GM21447 (cell line): ENCODE measurements around the gene ELAC1.

ENCODE experiments used
- ATAC-seq: cut with Tn5 transposase; IDR thresholded peaks from one replicate; pipeline ENCODE4 v1.9.1; 2021; ENCODE audit not compliant: unreplicated experiment

The ELAC1 gene

DNA sequence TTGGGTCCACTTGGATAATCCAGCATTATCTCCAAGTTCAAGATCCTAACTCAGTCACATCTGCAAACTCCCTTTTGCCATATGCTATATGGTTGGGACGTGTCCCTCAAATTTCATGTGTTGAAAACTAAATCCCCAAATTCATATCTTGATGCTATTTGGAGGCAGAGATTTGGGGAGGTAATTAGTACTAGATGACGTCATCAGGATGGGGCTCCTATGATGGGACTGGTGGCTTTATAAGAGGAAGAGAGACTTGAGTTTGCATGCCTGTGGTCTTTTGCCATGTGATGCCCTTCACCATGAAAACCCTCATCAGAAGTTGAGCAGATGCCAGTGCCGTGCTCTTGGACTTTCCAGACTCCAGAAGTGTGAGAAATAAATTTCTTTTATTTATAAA lies 45.4 kb downstream of the ELAC1 start:
- no peak for ATAC-seq

DNA sequence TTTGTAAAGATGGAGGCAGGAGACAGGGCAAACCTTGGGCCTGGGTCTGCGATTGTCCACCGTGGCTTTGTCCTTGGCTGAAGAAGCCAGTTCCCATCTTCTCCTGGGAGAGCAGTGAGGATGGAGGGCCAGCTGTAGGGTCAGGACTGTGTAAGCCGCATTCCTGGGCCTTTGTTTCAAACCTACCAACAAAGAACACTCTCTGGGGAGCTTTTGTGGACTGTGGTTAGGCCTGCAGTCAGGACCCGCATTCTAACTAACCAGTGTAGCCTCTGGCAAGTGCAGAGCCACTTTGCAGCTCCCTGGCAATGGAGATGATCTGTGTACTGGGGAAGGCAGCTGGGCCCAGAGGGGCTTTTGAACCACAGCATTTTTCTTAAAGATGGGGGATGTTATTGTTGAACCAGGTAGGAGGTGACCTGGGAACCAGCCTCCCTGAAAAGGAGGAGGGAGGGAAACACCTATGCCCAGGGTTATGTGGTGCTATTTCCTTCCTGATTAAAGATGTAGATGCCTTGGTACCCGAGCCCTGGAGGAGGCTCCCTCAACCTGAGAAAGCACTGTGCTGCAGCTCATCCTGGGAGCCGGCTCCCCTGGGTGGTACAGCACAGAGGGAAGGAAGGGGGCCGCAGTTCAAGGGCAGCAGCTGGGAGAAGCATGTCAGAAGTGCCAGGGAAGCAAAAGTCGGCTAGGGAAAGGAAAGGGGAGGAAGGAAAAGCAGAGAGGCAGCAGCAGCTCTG lies 49.5 kb downstream of the ELAC1 start:
- no peak for ATAC-seq

DNA sequence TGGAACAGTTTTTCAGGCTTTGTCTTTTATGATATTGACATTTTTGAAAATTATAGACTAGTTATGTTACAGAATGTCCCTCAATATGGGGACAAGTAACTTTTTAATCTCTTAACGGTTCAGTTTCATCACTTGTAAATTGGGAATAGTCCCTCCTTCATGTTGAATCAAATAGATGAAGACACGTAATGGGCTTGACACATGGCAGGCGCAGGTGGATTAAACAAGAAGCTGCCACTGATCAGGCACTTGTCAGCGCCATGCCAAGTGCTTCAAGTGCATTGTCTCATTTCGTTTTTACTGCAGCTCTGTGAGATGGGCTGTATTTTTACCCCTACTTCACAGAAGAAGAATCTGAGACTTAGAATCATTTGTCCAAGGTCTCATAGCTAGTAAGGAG lies 52.7 kb downstream of the ELAC1 start:
- ATAC-seq = no peak

DNA sequence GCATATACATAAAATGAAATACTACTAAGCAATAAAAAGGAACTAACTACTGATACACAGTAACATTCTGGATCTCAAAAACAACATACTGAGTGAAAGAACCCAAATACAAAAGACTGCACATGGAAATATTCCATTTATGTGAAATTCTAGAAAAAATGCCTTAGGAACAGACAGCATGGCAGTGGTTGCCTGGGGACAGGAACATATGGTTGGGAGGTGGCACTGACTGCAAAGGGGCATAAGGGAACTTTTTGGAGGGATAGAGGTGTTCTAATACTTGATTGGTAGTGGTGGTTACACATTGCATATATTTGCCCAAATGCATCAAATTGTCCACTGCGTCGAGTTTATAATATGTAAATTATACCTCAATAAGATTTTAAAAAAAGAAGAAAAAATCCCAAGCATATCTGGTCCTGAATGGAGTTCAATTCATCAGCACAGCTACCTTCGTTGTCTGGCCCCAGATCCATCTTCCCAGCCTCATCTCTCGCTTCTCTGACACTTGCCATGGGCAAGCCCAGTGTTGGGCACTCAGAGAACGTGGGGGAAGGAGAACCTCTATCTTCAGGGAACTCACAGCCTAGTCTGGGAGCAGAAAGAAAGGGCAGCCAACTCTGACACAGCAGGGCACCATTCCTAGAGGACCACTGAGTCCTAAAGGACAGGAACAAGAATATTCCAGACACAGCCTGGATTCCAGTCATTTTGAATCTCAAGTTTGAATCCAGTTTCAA lies 53.6 kb downstream of the ELAC1 start:
- ATAC-seq = no peak

DNA sequence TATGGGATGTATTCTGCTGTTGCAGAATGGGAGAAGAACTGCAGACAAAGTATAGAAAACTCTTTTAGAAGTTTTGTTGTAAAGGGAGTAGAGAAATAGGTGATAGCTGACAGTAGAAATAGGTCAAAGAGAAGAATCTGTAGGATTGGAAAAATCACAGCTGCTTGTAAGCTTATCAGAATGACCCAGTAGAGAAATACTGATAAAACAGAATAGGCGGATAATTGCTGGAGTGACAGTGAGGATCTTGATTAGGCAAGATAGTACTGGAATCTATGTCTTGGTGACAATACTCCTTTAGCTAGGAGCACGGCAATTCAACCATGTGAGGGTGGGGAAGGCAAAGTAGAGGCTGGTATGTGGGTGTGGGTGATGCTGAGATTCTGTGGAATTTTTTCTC lies 57.7 kb downstream of the ELAC1 start:
- no peak for ATAC-seq

DNA sequence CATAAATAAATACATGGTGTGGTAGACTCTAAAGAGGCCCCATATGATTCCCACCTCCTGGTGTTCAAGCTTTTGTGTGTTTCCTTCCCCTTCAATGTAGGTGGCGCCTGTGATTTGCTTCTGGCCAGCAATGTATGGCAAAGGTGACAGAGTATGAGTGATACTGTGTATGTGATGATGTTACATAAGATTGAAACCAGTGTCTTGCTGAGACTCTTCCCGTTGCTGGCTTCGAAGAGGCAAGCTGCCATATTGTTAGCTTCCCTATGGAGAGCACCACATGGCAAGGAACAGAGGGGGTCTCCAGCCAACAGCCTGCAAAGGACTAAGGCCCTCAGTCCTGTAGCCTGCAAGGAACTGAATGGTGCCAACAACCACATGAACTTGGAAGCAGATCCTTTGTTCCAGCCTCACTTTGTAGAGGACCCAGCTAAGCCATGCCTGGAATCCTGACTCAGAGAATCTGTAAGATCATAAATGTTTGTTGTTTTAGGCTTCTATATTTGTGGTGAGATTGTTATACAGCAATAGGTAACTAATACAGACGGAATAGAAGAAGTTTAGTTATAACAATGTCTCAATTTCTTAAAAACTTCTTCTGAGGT lies 60.5 kb downstream of the ELAC1 start:
- no peak for ATAC-seq

DNA sequence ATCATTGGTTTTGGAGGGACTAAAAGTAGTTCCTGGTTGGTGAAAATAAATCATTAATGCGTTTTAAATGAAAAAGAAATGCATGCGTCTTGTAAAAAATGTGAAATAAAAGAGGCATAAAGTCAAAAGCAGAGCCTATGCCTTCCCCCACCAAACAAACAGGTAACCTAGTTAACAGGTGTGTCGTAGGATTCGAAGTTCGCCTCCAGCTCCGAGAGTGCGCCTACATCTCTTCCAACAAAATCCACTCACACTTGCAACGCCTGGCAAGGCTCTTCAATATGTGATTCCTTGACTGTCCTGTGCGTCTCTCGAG lies 61.5 kb downstream of the ELAC1 start:
- no peak for ATAC-seq

DNA sequence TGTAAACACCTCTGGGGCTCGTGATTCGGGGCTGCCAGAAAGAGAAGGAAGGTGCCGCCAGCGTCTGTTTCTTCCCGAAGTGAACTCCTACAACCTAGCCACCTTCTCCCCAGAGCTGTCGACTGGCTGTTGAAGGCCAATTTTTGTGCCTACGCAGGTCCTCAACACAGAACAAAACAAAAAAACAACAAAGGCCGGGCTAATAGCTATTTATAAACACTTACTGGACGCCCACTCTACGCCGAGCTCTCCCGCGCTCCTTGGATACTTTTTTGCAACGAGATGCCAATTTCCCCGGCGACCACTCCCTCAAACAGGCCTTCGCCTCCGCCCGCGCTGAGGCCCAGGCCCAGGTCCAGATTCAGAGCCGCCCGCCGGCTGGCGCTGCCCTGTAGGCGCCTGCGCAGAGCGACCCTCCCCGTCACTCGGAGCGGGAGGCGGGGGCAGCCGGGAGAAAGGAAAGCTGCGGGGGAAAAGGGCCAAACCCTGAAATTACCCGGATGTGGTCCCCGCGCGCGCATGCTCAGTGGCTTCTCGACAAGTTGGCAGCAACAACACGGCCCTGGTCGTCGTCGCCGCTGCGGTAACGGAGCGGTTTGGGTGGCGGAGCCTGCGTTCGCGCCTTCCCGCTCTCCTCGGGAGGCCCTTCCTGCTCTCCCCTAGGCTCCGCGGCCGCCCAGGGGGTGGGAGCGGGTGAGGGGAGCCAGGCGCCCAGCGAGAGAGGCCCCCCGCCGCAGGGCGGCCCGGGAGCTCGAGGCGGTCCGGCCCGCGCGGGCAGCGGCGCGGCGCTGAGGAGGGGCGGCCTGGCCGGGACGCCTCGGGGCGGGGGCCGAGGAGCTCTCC lies 62.1 kb downstream of the ELAC1 start, which contains the start of gene SMAD4:
Gene SMAD4, plus strand, starts transcription at position 520 of the 843 bp plus-strand sequence. CDS start 16,834 bp downstream, outside the sequence.
- peak; percentile 72 for ATAC-seq

DNA sequence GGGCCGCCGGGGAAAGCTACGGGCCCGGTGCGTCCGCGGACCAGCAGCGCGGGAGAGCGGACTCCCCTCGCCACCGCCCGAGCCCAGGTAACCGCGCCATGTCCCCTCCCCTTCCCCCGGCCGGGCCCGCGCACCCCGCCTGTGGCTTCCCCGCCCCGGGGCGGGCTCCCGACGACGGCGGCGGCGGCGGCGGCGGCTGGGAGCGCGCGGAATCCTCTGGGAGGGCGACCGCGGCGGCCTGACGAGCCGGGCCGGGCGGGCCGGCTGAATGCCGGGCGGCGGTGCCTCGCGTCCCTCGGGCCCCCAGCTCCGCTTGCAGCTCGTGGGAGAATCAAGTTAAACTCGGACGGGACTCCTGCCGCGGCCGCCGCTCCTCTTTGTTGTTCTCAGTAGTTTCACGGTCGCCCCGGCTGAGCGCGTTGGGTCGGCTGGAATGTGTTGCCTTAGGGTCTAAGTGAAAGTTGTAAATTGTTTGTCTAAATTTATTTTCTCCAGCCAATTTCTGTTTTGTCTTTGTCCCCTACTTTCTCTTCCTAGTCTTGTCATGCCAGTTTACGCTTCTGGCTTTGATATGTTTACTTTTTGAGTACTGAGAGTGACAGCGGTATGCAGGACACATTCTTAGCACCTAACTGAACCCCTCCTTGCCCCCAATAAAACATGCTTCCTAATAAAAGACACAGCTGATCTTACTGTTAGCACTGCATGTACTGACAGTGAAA lies 62.9 kb downstream of the ELAC1 start:
- peak; percentile 53 for ATAC-seq

DNA sequence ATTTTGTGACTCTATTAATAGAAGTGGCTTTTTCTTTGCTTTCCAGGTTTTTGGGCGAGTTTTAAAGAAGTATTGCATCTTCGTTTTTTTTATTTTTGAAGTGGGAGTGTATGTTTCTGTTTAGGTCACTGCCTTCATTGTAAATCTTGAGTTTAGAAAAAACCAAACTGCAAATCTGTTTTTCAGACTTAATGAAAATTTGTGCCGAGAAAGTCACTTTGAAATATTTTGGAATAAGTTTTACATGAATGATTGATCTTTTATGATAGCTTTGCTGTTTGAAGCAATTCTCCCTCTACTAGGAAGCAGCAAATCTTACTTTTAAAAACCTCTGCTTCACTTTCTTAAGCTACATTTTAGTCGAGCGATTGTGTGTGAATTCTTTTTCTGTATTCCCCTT lies 64.4 kb downstream of the ELAC1 start:
- ATAC-seq = no peak

DNA sequence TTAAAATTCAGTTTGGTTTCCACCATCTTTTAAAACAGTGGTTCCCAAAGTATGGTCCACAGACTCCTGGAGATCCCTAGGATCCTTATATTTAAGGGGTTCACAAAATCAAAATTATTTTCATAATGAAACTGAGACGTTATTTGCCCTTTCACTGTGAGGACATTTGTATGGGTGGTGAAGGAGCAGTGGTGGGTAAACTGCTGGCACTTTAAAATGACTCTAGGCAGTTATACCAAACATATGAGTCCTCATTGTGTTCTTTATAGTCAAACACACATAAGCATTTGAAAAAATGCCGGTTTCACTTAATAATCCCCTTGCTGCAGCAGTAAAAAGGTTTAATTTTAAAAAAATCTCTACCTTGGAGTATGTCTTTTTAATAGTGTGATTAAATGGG lies 69.4 kb downstream of the ELAC1 start:
- ATAC-seq = no peak
